ENCODE results near the gene LYSMD3.
"Not testable (repeated sequence)": the region's sequence is repeated elsewhere in the genome, so short reads cannot be mapped to it uniquely, and the experiment has no call there.

The LYSMD3 gene

GRCh38 chr5:90529194-90529938, at the start of gene LYSMD3:
Gene LYSMD3 (minus strand): TSS chr5:90529584. CDS start chr5:90525289, 4,295 bp downstream.
- peak; percentile 97 for DNase-seq

GRCh38 chr5:90576566-90576965, 47.2 kb upstream of the LYSMD3 start:
- not testable (repeated sequence) for DNase-seq

DNA sequence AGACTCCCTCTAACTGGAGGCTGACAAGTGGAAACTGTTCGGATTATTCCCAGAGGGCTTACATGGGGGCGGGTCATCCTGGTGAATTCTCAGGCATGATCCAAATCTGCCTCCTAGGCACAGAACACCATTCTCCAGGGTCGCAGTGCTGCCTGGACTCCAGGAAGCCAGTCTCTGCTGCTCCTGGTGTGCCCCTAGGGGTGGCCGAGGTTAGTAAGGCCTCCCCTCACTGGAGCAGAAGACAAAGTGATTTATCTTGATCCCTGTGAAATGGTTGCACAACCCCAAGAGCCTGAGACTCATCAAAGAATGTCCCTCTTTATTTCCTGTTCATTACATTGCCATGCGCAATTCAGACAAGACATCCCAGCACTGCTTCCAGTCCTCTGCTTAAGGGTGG, 46.3 kb upstream of the LYSMD3 start:
- DNase-seq: no peak

DNA sequence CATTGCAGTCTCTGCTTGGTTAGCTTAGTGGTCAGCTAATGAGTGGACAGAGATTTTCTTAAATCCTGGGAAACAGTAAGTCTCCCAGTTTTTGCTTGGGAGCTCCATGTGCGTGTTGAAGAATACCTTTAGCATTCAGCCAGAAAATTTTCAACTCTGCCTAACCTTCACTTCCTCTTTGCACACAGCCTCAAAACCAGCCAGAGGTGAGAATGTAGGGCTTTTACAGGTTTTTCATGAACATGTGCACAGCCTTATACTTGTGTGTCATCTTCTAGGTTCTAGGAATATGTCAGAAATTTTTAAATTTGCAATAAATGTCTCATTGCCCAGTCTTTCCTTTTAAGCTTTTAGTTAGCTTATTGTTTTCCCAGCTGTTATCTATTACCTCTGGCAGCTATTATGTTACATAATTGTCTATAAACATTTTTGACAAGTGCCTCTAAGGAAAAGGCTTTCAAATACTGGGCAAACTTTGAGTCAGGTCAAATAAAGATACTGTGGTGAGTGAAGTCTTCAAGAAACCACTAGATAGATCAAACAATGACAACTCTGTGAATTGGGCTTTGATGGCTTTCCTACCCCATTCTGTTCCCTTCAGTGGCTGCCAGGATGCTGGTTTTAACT, 41.9 kb upstream of the LYSMD3 start:
- DNase-seq: no peak

- DNase-seq: no peak
Observed at GRCh38 chr5:90570034-90570433, 40.6 kb upstream of the LYSMD3 start.

DNA sequence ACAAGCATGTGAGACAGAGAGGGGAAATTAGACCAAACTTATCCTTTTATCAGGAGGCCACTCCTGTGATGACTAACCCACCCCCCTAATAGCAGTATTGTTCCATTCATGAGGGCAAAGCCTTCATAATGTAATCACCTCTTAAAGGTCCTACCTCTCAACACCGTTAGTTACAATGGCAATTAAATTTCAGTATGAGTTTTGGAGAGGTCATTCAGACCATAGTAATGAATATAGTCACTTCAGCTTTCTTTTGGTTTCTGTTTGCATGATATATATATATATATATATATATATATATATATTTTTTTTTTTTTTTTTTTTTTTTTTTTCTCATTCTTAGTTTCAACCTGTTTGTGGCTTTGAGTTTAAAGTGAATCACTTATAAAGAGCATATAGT, 39.7 kb upstream of the LYSMD3 start:
- no peak for DNase-seq

DNA sequence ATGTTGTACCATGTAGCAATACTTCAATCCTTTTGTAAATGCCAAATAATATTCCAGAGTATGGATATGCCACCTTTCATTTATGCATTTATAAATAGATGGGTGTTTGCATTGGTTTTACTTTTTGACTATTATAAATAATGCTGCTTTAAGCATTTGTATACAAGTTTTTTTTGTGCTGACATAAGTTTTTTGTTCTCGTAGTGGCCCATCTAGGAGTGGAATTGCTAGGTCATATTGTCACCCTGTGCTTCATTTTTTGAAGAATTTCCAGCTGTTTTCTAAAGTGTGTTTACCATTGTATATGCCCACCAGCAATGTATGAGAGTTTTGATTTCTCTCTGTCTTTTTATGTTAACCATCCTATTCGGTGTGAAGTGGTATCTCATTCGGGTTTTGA, 36.1 kb upstream of the LYSMD3 start:
- DNase-seq: no peak

DNA sequence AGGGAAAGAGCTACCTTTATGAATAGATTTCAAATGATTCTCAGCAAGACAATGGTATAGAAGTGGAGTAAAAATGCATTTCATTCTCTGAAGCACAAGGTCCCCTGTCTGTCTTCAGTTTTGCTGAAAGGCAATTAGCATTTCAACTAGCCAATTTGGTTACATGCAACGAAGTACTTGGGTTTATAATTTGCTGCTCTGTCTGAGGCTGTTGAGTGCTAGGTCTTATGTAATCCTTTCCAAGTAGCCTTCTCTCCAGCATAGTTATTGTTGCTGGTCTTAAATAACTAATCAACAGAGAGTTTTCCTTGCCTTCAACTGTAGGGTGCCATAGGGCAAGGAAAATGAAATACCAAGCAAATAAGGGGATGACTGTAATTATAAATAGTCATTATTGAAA, 33.7 kb upstream of the LYSMD3 start:
- no peak for DNase-seq

- DNase-seq: no peak
Observed at GRCh38 chr5:90562341-90562740, 33.0 kb upstream of the LYSMD3 start.

GRCh38 chr5:90561766-90562165, 32.4 kb upstream of the LYSMD3 start:
- DNase-seq: no peak

- no peak for DNase-seq
Observed at GRCh38 chr5:90560771-90561170, 31.4 kb upstream of the LYSMD3 start.

- DNase-seq: no peak
Observed at GRCh38 chr5:90558344-90559192, 29.2 kb upstream of the LYSMD3 start, which contains the start of gene ADGRV1. Gene ADGRV1 (plus strand): TSS chr5:90558797. CDS start chr5:90558896, 99 bp downstream.

DNA sequence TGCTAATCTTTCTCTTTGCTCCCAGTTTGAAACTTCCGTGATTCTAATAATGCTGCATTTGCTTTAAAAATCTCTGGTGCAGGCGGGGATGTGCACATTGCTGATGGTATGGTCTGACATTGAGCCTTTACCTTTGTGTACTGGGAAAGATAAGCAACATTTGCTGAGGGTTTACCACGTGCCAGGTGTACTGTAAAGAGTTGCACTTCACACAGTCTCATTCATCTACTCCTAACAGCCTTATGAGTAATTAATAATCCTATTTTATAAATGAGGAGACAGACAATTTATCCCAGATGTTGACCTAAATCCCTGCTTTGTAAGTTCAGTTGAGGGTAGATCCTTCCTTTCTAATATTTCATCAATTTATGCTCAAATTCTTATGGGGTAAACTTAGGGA, 28.5 kb upstream of the LYSMD3 start:
- DNase-seq: no peak

DNA sequence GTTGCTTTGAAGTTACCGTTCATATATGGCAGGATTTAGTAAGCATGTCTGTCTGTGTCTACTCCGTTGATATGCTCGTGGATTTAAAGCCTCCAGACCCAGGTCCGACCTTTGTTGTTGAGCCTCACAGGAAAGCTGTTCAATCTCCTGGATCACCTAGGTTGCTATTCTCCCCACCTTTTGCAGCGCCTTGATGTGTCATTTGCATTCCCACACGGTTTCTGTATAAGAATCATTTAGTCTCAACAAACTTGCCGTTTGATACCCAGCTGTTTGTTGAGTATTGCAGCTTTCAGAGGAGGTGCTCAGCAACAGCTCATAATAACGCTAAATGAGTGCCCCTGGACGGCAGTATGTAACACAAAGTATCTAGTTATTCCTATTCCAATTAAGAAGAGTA, 28.0 kb upstream of the LYSMD3 start:
- DNase-seq: no peak

DNA sequence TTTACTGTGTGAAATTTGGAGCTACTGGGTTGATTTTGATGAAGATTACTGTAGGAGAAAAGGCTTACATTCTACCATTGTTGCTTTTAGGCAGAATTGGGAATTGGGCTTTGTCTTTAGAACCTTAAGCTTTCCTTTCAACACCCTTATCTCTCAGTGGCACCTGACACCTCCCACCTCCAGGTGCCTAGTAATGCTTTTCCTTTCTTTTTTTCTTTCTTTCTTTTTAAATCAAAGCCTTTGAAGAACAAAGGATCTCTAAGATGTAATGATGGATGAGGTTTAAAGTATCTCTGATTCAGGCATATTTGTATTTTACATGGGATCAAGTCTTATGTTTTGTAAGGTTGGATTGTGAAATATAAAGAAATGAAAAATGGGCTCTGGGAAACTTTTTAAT, 26.3 kb upstream of the LYSMD3 start:
- DNase-seq: no peak

DNA sequence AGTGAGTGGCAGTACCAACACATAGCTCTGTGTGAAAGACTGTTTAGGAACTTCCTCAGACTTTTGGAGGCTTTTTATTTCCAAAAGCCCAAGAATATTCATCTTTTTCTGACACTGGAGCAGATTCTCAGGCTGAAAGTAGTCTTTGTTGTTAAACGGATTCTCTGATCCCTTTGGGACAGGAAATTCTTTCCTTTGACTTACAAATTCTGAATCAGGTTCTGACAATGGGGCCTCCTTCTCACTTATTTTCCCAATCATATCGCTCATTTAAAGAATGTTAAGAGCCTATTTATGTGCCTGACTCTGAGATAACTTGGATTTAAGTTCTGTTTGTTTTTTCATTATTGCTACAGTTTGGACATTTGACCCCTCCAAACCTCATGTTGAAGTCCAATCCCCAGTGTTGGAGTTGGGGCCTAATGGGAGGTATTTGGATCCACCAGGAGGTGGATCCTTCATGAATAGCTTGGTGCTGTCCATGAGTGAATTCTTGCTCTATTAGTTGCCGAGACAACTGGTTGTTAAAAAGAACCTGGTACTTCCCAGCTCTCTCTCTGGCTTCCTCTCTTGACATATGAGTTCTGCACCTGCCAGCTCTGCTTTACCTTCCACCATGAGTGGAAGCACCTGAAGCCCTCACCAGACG, 25.1 kb upstream of the LYSMD3 start:
- DNase-seq: no peak

GRCh38 chr5:90553711-90554110, 24.3 kb upstream of the LYSMD3 start:
- no peak for DNase-seq

DNA sequence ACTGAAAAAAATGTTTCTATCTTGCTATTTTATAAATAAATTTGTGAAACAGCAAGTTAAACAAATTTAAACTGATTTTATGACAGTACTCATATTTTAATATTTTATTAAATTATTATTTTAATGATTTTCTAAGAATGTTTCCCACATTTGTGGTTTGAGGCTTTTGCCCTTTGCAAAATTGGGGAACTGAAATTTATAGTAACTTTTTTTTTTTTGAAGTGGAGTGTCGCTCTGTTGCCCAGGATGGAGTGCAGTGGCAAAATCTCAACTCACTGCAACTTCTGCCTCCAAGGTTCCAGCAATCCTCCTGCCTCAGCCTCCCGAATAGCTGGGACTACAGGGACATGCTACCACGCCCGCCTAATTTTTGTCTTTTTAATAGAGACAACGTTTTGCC, 22.0 kb upstream of the LYSMD3 start:
- no peak for DNase-seq

GRCh38 chr5:90550963-90551362, 21.6 kb upstream of the LYSMD3 start:
- no peak for DNase-seq

GRCh38 chr5:90549729-90550275, 20.4 kb upstream of the LYSMD3 start:
- no peak for DNase-seq

DNA sequence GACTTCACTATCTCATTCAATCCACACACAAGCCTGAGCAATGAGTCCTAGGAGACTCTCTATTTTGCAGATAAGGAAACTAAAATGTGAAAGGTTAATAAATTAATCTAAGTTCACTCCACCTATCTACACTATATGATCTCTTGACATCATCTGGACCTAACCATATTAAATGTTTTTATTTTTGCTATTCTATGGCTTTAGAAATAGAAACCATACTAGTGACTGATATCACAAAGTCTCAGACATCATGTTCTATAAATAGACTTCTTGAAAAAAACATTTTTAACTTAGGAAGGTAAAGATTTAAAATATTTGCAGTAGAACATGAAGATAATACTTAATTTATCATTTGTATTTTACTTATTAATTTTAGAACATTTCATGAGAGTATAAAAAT, 19.8 kb upstream of the LYSMD3 start:
- DNase-seq: no peak

GRCh38 chr5:90548069-90548593, 18.7 kb upstream of the LYSMD3 start:
- DNase-seq: no peak
